Measurements from ENCODE around the gene SEC16A. TPM values are rescaled to one million over a fixed set of nuclear protein-coding genes. Genes with fewer than 3 reads are reported as not detected.

SEC16A gene
- total RNA-seq, 1 donor from 2014 or later, result 23.4 TPM

GRCh38 chr9:136445799-136446198, 37.0 kb downstream of the SEC16A start:
- intact Hi-C loops (cut with micrococcal nuclease), result no loop called here
- Histone ChIP-seq H3K27me3 (ENCODE audit: low read depth) (no peaks in the 10 kb centered on the region), H3K27ac (replicated peaks) (no peak overlapping the region), H3K4me3 (no peak overlapping the region), H3K4me1 (no peaks in the 10 kb centered on the region), H3K9me3 (replicated peaks) (no peaks in the 10 kb centered on the region), H3K36me3 (peaks cover 95% of the 10 kb centered on the region)
- TF ChIP-seq CTCF (IDR thresholded peaks at IDR 0.05; ENCODE audit: borderline replicate concordance), result no peak
- DNase-seq, result no peak

GRCh38 chr9:136444102-136444501, 38.7 kb downstream of the SEC16A start:
- H3K27me3 ChIP-seq (ENCODE audit: low read depth), result no peaks in the 10 kb centered on the region
- no peak overlapping the region for H3K4me3 ChIP-seq
- TF ChIP-seq CTCF (IDR thresholded peaks at IDR 0.05; ENCODE audit: borderline replicate concordance), result no peak
- H3K27ac ChIP-seq (replicated peaks), result no peak overlapping the region
- H3K9me3 ChIP-seq (replicated peaks), result no peaks in the 10 kb centered on the region
- peaks cover 80% of the 10 kb centered on the region for H3K36me3 ChIP-seq
- no peak for DNase-seq
- intact Hi-C loops (cut with micrococcal nuclease), result no loop called here
- peaks cover 16% of the 10 kb centered on the region for H3K4me1 ChIP-seq

- no peaks in the 10 kb centered on the region for H3K27me3 ChIP-seq (ENCODE audit: low read depth)
- H3K36me3 ChIP-seq, result peaks cover 75% of the 10 kb centered on the region
- TF ChIP-seq CTCF (IDR thresholded peaks at IDR 0.05; ENCODE audit: borderline replicate concordance), result no peak
- H3K4me1 ChIP-seq, result peaks cover 20% of the 10 kb centered on the region
- H3K9me3 ChIP-seq (replicated peaks), result no peaks in the 10 kb centered on the region
- intact Hi-C loops (cut with micrococcal nuclease), result no loop called here
- no peak for DNase-seq
- no peak overlapping the region for H3K27ac ChIP-seq (replicated peaks)
- no peak overlapping the region for H3K4me3 ChIP-seq
Measured at GRCh38 chr9:136443687-136444086, 39.2 kb downstream of the SEC16A start.

GRCh38 chr9:136443087-136443486, 39.8 kb downstream of the SEC16A start:
- TF ChIP-seq CTCF (IDR thresholded peaks at IDR 0.05; ENCODE audit: borderline replicate concordance), result no peak
- intact Hi-C loops (cut with micrococcal nuclease), result no loop called here
- H3K27me3 ChIP-seq (ENCODE audit: low read depth), result no peaks in the 10 kb centered on the region
- no peak overlapping the region for H3K27ac ChIP-seq (replicated peaks)
- peaks cover 74% of the 10 kb centered on the region for H3K36me3 ChIP-seq
- no peaks in the 10 kb centered on the region for H3K9me3 ChIP-seq (replicated peaks)
- no peak for DNase-seq
- H3K4me3 ChIP-seq, result no peak overlapping the region
- peaks cover 26% of the 10 kb centered on the region for H3K4me1 ChIP-seq

GRCh38 chr9:136442265-136442664, 40.6 kb downstream of the SEC16A start:
- peaks cover 66% of the 10 kb centered on the region for H3K36me3 ChIP-seq
- DNase-seq, result no peak
- H3K27ac ChIP-seq (replicated peaks), result no peak overlapping the region
- TF ChIP-seq CTCF (IDR thresholded peaks at IDR 0.05; ENCODE audit: borderline replicate concordance), result no peak
- intact Hi-C loops (cut with micrococcal nuclease), result no loop called here
- H3K4me3 ChIP-seq, result no peak overlapping the region
- H3K9me3 ChIP-seq (replicated peaks), result no peaks in the 10 kb centered on the region
- H3K4me1 ChIP-seq, result peaks cover 34% of the 10 kb centered on the region
- H3K27me3 ChIP-seq (ENCODE audit: low read depth), result no peaks in the 10 kb centered on the region

Data from left ventricle myocardium inferior (tissue), 1 donor.